GM18951 (cell line): ENCODE measurements around the gene GLG1.

Experiments used
- POLR2A ChIP-seq: IDR thresholded peaks from 4 replicates; pipeline ENCODE4 v1.6.1; 2011; ENCODE audit warnings: mild to moderate bottlenecking; ENCODE audit not compliant: insufficient read length, insufficient read depth; ENCODE audit errors: extremely low read depth
- in situ Hi-C: fragments of 300-500 bp; cut with MboI; formaldehyde crosslinking; loops from one replicate; pipeline ENCODE4 v1.12.0; 2022; ENCODE audit warnings: low sequenced_read_pairs, mixed read lengths, inconsistent platforms; ENCODE audit not compliant: unreplicated experiment

GLG1 gene

GRCh38 chr16:74477226-74477625, 129.7 kb downstream of the GLG1 start:
- in situ Hi-C loops = no loop called here
- TF ChIP-seq POLR2A = no peak

GRCh38 chr16:74474416-74474815, 132.5 kb downstream of the GLG1 start:
- no peak for TF ChIP-seq POLR2A
- in situ Hi-C loops = loop anchor here (25.0 kb wide), 1 partner anchor 162 kb away; no protein-coding TSS in a partner anchor

GRCh38 chr16:74472540-74472939, 134.4 kb downstream of the GLG1 start:
- TF ChIP-seq POLR2A = no peak
- in situ Hi-C loops = loop anchor here (25.0 kb wide), 1 partner anchor 160 kb away; no protein-coding TSS in a partner anchor

- in situ Hi-C loops = loop anchor here (25.0 kb wide), 1 partner anchor 160 kb away; no protein-coding TSS in a partner anchor
- TF ChIP-seq POLR2A = no peak
Observed at GRCh38 chr16:74472010-74472409, 134.9 kb downstream of the GLG1 start.

GRCh38 chr16:74469946-74470478, 136.9 kb downstream of the GLG1 start:
- in situ Hi-C loops = loop anchor here (25.0 kb wide), 1 partner anchor 158 kb away; no protein-coding TSS in a partner anchor
- no peak for TF ChIP-seq POLR2A

GRCh38 chr16:74468807-74469525, 137.9 kb downstream of the GLG1 start:
- in situ Hi-C loops = loop anchor here (25.0 kb wide), 1 partner anchor 157 kb away; no protein-coding TSS in a partner anchor
- TF ChIP-seq POLR2A = no peak

- no peak for TF ChIP-seq POLR2A
- in situ Hi-C loops = loop anchor here (25.0 kb wide), 1 partner anchor 155 kb away; no protein-coding TSS in a partner anchor
Observed at GRCh38 chr16:74466872-74467271, 140.0 kb downstream of the GLG1 start.

- in situ Hi-C loops = loop anchor here (25.0 kb wide), 1 partner anchor 154 kb away; no protein-coding TSS in a partner anchor
- no peak for TF ChIP-seq POLR2A
Observed at GRCh38 chr16:74465851-74466685, 140.8 kb downstream of the GLG1 start.

- TF ChIP-seq POLR2A = no peak
- in situ Hi-C loops = loop anchor here (25.0 kb wide), 1 partner anchor 153 kb away; no protein-coding TSS in a partner anchor
Observed at GRCh38 chr16:74465281-74465680, 141.6 kb downstream of the GLG1 start.

- in situ Hi-C loops = loop anchor here (25.0 kb wide), 1 partner anchor 152 kb away; no protein-coding TSS in a partner anchor
- no peak for TF ChIP-seq POLR2A
Observed at GRCh38 chr16:74463888-74464287, 143.0 kb downstream of the GLG1 start.

- in situ Hi-C loops = loop anchor here (25.0 kb wide), 1 partner anchor 150 kb away; no protein-coding TSS in a partner anchor
- TF ChIP-seq POLR2A = no peak
Observed at GRCh38 chr16:74462361-74462760, 144.6 kb downstream of the GLG1 start.

- in situ Hi-C loops = loop anchor here (25.0 kb wide), 1 partner anchor 150 kb away; no protein-coding TSS in a partner anchor
Observed at GRCh38 chr16:74461826-74462225, 145.1 kb downstream of the GLG1 start.

GRCh38 chr16:74460542-74460941, 146.4 kb downstream of the GLG1 start:
- no peak for TF ChIP-seq POLR2A

More at GRCh38 chr16:74461826-74462225, 145.1 kb downstream of the GLG1 start:
- TF ChIP-seq POLR2A = no peak

More at GRCh38 chr16:74460542-74460941, 146.4 kb downstream of the GLG1 start:
- in situ Hi-C loops = loop anchor here (25.0 kb wide), 1 partner anchor 148 kb away; no protein-coding TSS in a partner anchor
